C4-2B (cell line): ENCODE data around the gene ADAMTS6.

Source experiments
- H3K27ac ChIP-seq: fragments of 450-650 bp; 2 replicates; pipeline ENCODE4 v1.5.1; 2017
- ZFX ChIP-seq: fragments of 450-650 bp; IDR thresholded peaks from 2 replicates; pipeline ENCODE4 v1.6.1; 2017
- TF ChIP-seq, protein P1 (sequence below): fragments of 450-650 bp; conservative IDR thresholded peaks from 2 replicates; pipeline ENCODE4 v1.5.1; 2017; ENCODE audit warnings: mild to moderate bottlenecking

ADAMTS6 gene

DNA sequence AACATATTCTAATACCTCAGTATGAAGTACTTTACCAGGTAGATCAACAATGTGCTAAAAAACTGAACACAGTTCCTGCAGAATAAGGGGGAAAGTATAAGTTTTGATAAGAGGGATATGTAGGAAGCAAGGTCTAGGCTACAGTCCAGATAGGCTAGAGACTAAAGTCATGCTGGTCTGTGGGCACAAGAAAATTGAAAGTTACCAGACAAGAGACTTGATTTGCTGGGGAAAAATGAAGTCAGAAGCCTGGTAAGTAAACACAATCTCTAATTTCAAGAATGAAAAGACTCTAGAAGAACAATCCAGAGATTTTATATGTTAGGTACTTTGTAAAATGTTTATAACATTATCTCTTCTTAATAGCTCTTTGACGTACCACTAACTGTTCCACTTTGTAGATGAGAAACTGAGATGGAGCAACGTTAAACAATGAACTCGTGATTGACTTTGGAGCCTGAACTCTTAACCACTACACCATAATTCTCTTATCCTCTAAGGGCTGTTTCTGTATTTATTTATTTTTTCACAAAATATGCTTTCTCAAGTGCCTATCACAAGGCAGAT, 19.5 kb downstream of the ADAMTS6 start:
- no peak for TF ChIP-seq ZFX
- TF ChIP-seq, protein P1, sequence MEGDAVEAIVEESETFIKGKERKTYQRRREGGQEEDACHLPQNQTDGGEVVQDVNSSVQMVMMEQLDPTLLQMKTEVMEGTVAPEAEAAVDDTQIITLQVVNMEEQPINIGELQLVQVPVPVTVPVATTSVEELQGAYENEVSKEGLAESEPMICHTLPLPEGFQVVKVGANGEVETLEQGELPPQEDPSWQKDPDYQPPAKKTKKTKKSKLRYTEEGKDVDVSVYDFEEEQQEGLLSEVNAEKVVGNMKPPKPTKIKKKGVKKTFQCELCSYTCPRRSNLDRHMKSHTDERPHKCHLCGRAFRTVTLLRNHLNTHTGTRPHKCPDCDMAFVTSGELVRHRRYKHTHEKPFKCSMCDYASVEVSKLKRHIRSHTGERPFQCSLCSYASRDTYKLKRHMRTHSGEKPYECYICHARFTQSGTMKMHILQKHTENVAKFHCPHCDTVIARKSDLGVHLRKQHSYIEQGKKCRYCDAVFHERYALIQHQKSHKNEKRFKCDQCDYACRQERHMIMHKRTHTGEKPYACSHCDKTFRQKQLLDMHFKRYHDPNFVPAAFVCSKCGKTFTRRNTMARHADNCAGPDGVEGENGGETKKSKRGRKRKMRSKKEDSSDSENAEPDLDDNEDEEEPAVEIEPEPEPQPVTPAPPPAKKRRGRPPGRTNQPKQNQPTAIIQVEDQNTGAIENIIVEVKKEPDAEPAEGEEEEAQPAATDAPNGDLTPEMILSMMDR = no peak
- no peak overlapping the region for H3K27ac ChIP-seq

DNA sequence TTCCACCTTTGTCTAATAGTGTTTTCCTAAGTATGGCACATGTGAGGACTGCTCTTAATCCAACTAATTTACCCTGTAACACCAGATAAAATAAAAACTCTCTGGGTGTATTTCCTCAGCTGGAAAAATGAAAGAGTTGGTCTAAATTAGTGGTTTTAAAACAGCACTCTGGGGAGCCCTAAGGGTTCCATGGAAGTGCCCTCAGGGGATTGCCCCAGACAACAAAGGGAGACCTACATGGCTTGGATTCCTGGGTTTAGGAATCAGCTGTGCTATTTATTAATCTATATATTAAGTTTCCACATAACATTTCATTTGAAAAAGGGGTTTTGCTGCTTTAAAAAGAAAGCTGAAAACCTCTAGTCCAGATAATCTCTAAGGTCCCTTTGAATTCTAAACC, 20.2 kb downstream of the ADAMTS6 start:
- no peak overlapping the region for H3K27ac ChIP-seq
- TF ChIP-seq ZFX = no peak
- TF ChIP-seq, protein P1 = no peak

DNA sequence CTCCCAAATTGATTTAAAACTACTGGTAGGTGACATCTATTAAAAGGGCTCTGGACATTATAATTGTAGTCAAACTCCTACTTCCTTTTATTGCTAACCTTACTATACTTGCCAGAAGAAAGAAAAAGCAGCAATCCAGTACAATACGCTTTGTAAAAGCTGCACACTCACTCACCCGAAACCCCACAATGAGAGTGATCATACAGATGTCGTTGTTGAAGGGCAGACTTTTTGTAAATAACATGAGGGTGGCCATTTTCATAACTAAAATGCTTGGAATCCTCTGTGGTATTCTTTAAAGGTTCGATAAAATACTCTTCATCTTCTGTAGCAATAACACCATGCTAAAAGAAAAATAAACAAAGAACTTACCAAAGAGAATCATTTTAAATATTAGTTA, 21.7 kb downstream of the ADAMTS6 start:
- H3K27ac ChIP-seq = no peak overlapping the region
- TF ChIP-seq, protein P1 = no peak
- TF ChIP-seq ZFX = no peak

DNA sequence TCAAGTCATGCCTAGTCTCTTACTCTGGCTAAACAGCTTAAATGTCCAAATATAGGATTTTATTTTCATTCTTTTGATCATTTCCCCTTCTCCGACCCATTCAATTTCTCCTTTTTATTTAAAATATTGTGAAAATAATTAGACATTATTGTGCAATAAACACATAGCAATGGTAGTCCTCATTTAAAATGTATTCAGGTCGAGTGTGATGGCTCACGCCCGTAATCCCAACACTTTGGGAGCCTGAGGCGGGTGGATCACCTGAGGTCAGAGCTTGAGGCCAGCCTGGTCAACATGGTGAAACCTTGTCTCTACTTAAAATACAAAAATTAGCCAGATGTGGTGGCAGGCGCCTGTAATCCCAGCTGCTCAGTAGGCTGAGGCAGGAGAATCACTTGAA, 26.7 kb downstream of the ADAMTS6 start:
- TF ChIP-seq ZFX = no peak
- TF ChIP-seq, protein P1 = no peak
- H3K27ac ChIP-seq = no peak overlapping the region

DNA sequence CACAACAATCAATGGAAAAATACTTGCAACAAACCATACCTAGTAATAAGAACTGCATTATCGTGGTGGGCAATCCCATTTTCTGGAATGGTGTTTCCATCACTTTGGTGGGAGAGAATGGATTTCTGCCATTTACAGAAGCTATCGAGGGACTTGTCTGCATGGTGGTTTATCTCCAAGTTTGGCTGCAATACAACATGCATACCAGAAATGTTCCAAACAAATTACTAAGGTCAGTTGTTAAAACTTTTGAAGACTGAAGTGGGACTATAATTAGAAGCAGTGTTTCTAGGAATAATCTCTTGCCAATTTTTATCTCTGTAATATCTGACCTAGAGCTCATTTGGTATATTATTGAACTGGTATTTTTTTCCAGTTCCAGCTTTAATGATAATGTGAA, 30.3 kb downstream of the ADAMTS6 start:
- TF ChIP-seq, protein P1 = no peak
- no peak for TF ChIP-seq ZFX
- no peak overlapping the region for H3K27ac ChIP-seq

DNA sequence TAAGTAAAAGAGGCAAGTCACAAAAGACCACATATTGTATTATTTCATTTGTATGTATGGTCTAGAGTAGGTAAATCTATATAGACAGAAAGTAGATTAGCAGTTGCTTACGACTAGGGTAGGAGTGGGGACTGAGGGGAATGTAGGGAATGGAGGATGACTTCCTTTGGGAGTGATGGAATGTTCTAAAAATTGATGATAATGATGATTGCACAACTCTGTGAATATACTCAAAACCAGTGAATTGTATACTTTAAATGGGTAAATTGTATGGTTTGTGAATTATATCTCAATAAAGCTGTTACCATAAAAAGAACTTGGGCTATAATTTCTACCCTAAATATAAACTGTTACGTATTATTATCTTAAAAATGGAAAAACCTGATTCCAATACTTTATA, 35.0 kb downstream of the ADAMTS6 start:
- TF ChIP-seq ZFX = no peak
- TF ChIP-seq, protein P1 = no peak
- H3K27ac ChIP-seq = no peak overlapping the region

DNA sequence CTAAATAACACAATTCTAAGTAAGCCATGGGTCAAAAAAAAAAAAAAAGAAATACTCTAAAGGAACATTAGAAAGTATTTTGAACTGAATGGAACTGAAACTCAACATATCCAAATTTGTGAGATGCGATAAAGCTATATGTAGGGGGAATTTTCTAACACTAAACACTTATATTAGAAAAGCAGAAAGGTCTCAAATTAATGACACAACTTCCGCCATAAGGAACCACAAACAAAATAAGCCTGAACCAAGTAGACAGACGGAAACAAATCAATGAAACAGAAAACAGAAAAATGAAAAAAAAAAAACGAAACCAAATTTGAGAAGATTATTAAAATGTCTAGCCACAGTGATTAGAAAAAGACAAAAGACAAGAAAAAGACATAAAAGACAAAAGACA, 39.9 kb downstream of the ADAMTS6 start:
- TF ChIP-seq ZFX = no peak
- TF ChIP-seq, protein P1 = no peak
- no peak overlapping the region for H3K27ac ChIP-seq
